ENCODE measurements around the gene COX17. TPM values are rescaled to one million over a fixed set of nuclear protein-coding genes. Genes with fewer than 3 reads are reported as not detected.

COX17 gene
- total RNA-seq (2021; ENCODE audit: unreplicated experiment) (51.6 TPM), Bru-seq, nascent RNA (percentile 86 among the genes with signal in this experiment), BruChase-seq, experiment 1, labeled RNA remaining after a 6-hour chase (percentile 71 among the genes with signal in this experiment), BruChase-seq, experiment 2, labeled RNA remaining after a 2-hour chase (percentile 65 among the genes with signal in this experiment)
- polyA plus RNA-seq (2012), result 62.7 and 89.9 TPM in 2 replicates
- long read RNA-seq, transcript COX17-201 (3 exons, 684 nt), result major isoform, 60 of 97 reads
- long read RNA-seq, transcript COX17-207 (2 exons, 565 nt), result minor isoform, 31 of 97 reads
- long read RNA-seq, partial matches to known transcripts, result 1 of 97 reads
- long read RNA-seq, other reads (novel, unspliced or antisense), result 2 of 97 reads

DNA sequence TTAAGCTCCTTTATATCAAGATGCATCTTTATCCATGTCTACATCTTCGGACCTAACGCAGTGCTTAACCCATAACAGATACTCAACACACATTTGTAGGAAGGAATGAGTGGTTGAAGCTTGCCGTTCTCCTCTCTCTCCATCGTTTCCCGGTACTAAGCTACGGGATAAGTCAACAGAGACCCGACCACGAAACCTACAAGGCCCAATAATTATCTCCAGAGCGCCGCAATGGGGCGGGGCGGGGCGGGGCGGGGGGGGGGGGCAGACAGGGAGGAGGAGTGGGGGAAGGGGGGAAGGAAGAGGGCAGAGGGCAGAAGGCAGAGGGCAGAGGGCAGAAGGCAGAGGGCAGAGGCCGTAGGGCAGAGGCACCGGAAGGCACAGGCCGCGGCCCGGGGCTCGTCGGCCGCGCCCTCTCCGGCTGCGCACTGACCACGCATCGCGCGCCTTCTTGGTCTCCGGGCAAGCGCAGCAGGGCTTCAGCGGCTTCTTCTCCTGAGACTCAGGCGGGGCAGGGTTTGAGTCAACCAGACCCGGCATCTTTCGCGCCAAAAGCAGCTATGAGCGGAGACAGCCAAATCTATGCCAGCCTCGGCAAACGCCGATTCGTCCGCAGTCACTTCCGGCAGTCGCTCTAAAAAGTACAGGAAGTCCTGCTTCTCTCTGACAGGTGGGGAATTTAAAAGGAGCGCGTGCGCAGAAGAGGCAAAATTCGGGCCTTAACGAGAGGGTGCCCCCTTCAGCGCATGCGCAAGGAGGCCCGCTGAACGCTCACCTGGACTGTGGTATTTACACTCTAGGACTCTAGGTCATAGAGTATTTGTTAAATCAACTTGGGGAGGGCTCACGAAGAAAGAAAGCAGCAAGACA is at the start of gene COX17:
COX17 (minus strand) TSS at position 636 of the 870 bp plus-strand sequence; CDS start at position 540, 96 bp downstream.
- Histone ChIP-seq H3K27me3 (ENCODE audit: insufficient read depth, low read length) (no peaks in the 10 kb centered on the region), H3K79me2 (ENCODE audit: insufficient read depth, low read length) (peaks cover 21% of the 10 kb centered on the region), H3K36me3 (ENCODE audit: control insufficient read depth in 1 of 2, insufficient read depth in 2 of 2, low read length in 2 of 2) (peaks cover 10 to 19% of the 10 kb centered on the region in 2 experiments), H3K4me3 (replicated peaks in 1 of 2; ENCODE audit: low read depth in 1 of 2, low read length in 2 of 2) (peak within 1 kb of the TSS; percentile 74 to 87), H4K20me1 (ENCODE audit: insufficient read depth) (no peaks in the 10 kb centered on the region), H3K4me2 (ENCODE audit: low read length) (peak within 1 kb of the TSS; percentile 93), H3K9me3 (ENCODE audit: control insufficient read depth in 1 of 2, insufficient read depth in 1 of 2, low read depth in 1 of 2, low read length in 2 of 2) (no peaks in the 10 kb centered on the region), H3K4me1 (ENCODE audit: control insufficient read depth in 1 of 2, insufficient read depth in 2 of 2, low read length in 2 of 2) (peaks cover 3 to 14% of the 10 kb centered on the region in 2 experiments; a peak in 3 of 4 replicates), H3K27ac (ENCODE audit: low read depth, low read length) (peak within 1 kb of the TSS; percentile 70), H2AFZ (ENCODE audit: low read depth, low read length, poor library complexity, severe bottlenecking) (peak within 1 kb of the TSS; percentile 95), H3K9ac (ENCODE audit: low read length) (peak within 1 kb of the TSS; percentile 62), H3K9me2 (ENCODE audit: insufficient read depth) (no peaks in the 10 kb centered on the region)
- intact Hi-C loops (cut with micrococcal nuclease), result loop anchor here (10.0 kb wide), 2 partner anchors 212 to 642 kb away; partner anchors contain the start of genes IGSF11, POGLUT1 and TMEM39A
- ATAC-seq (peak; percentile 86), DNase-seq (ENCODE audit: low read depth, low spot score) (peak; percentile 96)
- ChIA-PET POLR2A (interaction anchor here (0.6 to 1.8 kb wide), 2 partner anchors 147 to 213 kb away, joined by 3 read pairs; no protein-coding TSS in a partner anchor), RAD21 (ENCODE audit: low non-redundant PET in 1 of 2, low total read pairs in 2 of 2, uncharacterized antibody in 2 of 2, unreplicated experiment in 2 of 2) (interaction anchor here (0.6 to 1.3 kb wide), 3 partner anchors 64 to 179 kb away, joined by 3 to 4 read pairs (median 3); no protein-coding TSS in a partner anchor), CTCF (interaction anchor here (1.0 kb wide), 1 partner anchor 12 kb away, joined by 8 read pairs; no protein-coding TSS in a partner anchor)
- no TSS peak for BruUV-seq (replicated peaks)
- TF ChIP-seq EGR1 (IDR thresholded peaks at IDR 0.05; ENCODE audit: low read depth) (no peak), RAD21 (IDR thresholded peaks at IDR 0.05; ENCODE audit: low read depth) (no peak), EZH2 (IDR thresholded peaks at IDR 0.05) (no peak), ATF3 (IDR thresholded peaks at IDR 0.05) (no peak), REST (IDR thresholded peaks at IDR 0.05; ENCODE audit: low read depth) (no peak), ZFX (IDR thresholded peaks at IDR 0.05) (peak; percentile 86), MAX (IDR thresholded peaks at IDR 0.05) (0 out of 2 replicates have a peak, but pooled peaks have one; percentile 36), EZH2phosphoT487 (IDR thresholded peaks at IDR 0.05; ENCODE audit: borderline replicate concordance) (no peak), SP1 (IDR thresholded peaks at IDR 0.05; ENCODE audit: low read depth) (no peak), CBX3 (IDR thresholded peaks at IDR 0.05; ENCODE audit: low read depth) (no peak; the same call in 1 of the 2 replicates), FOSL1 (IDR thresholded peaks at IDR 0.05; ENCODE audit: low read depth) (no peak), ELF1 (IDR thresholded peaks at IDR 0.05; ENCODE audit: borderline replicate concordance, low read depth) (peak; percentile 71), POLR2AphosphoS5 (IDR thresholded peaks at IDR 0.05; ENCODE audit: low read depth, low read length) (peak; percentile 65), TCF7L2 (IDR thresholded peaks at IDR 0.05; ENCODE audit: borderline replicate concordance, extremely low read depth, insufficient read depth, insufficient read length) (no peak)
- TF ChIP-seq, protein P1, sequence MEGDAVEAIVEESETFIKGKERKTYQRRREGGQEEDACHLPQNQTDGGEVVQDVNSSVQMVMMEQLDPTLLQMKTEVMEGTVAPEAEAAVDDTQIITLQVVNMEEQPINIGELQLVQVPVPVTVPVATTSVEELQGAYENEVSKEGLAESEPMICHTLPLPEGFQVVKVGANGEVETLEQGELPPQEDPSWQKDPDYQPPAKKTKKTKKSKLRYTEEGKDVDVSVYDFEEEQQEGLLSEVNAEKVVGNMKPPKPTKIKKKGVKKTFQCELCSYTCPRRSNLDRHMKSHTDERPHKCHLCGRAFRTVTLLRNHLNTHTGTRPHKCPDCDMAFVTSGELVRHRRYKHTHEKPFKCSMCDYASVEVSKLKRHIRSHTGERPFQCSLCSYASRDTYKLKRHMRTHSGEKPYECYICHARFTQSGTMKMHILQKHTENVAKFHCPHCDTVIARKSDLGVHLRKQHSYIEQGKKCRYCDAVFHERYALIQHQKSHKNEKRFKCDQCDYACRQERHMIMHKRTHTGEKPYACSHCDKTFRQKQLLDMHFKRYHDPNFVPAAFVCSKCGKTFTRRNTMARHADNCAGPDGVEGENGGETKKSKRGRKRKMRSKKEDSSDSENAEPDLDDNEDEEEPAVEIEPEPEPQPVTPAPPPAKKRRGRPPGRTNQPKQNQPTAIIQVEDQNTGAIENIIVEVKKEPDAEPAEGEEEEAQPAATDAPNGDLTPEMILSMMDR (IDR thresholded peaks at IDR 0.05 in 2 of 3, conservative IDR thresholded peaks at IDR 0.05 in 1 of 3; ENCODE audit: borderline replicate concordance in 1 of 3, insufficient read depth in 1 of 3, low read depth in 2 of 3, low read length in 2 of 3), result no peak
